Liver (tissue), 9 donors: Measurements from ENCODE around the gene MAPK7. TPM values are rescaled to one million over a fixed set of nuclear protein-coding genes. Genes with fewer than 3 reads are reported as not detected.

Experiments
- DNase-seq: peaks from one replicate; pipeline ENCODE4 v3.0.0-alpha.2; 2017; ENCODE audit warnings: low spot score
- H3K27ac ChIP-seq, 2 donors: one replicate each; pipeline ENCODE4 v1.7.0; 2013; ENCODE audit warnings: inconsistent platforms in 2 of 2, low read length in 2 of 2, control low read depth in 1 of 2, low read depth in 1 of 2, mild to moderate bottlenecking in 1 of 2
- H3K27me3 ChIP-seq, 4 donors: one replicate each; pipeline versions ENCODE4 v1.6.1 to v1.7.0; 2013; ENCODE audit warnings: low read length in 3 of 4, inconsistent platforms in 1 of 4, mild to moderate bottlenecking in 1 of 4, moderate library complexity in 1 of 4; ENCODE audit not compliant: control insufficient read depth in 4 of 4, insufficient read depth in 4 of 4
- H3K36me3 ChIP-seq, 4 donors: one replicate each; pipeline versions ENCODE4 v1.6.1 to v1.7.0; 2013; ENCODE audit warnings: low read length in 3 of 4, mild to moderate bottlenecking in 3 of 4, low read depth in 1 of 4, moderate library complexity in 1 of 4; ENCODE audit not compliant: control insufficient read depth in 4 of 4, insufficient read depth in 3 of 4
- H3K4me1 ChIP-seq, 4 donors: one replicate each; pipeline versions ENCODE4 v1.6.1 to v1.7.0; 2013; ENCODE audit warnings: low read length in 3 of 4, mild to moderate bottlenecking in 3 of 4, moderate library complexity in 1 of 4; ENCODE audit not compliant: control insufficient read depth in 4 of 4, insufficient read depth in 4 of 4
- H3K4me3 ChIP-seq, 3 donors: one replicate each; pipeline versions ENCODE4 v1.6.1 to v1.7.0; 2013; ENCODE audit warnings: low read length in 3 of 3, control low read depth in 1 of 3, low read depth in 1 of 3, mild to moderate bottlenecking in 1 of 3
- H3K9ac ChIP-seq, 2 donors: one replicate each; pipeline ENCODE4 v1.7.0; 2013; ENCODE audit warnings: low read length in 2 of 2, mild to moderate bottlenecking in 2 of 2, moderate library complexity in 2 of 2, control low read depth in 1 of 2, low read depth in 1 of 2
- H3K9me3 ChIP-seq, 4 donors: one replicate each; pipeline versions ENCODE4 v1.6.1 to v1.7.0; 2013; ENCODE audit warnings: low read length in 3 of 4; ENCODE audit not compliant: control insufficient read depth in 4 of 4
- EGR1 ChIP-seq, 2 donors: IDR thresholded peaks; 2 replicates each; pipeline ENCODE4 v1.6.1; 2016 to 2018; ENCODE audit warnings: antibody characterized with exemption in 2 of 2, low read depth in 2 of 2
- FOXA1 ChIP-seq: IDR thresholded peaks from 2 replicates; pipeline ENCODE4 v1.6.1; 2016; ENCODE audit warnings: antibody characterized with exemption
- FOXA2 ChIP-seq: IDR thresholded peaks from 2 replicates; pipeline ENCODE4 v1.6.1; 2016; ENCODE audit warnings: antibody characterized with exemption
- GABPA ChIP-seq, 2 donors: IDR thresholded peaks in 1 of 2; conservative IDR thresholded peaks in 1 of 2; 2 replicates each; pipeline ENCODE4 v1.6.1; 2016; ENCODE audit warnings: antibody characterized with exemption in 2 of 2, mild to moderate bottlenecking in 1 of 2, moderate library complexity in 1 of 2
- HNF4A ChIP-seq, 2 donors: conservative IDR thresholded peaks; 2 replicates each; pipeline ENCODE4 v1.6.1; 2016; ENCODE audit warnings: antibody characterized with exemption in 2 of 2, mild to moderate bottlenecking in 2 of 2
- HNF4G ChIP-seq: IDR thresholded peaks from 2 replicates; pipeline ENCODE4 v1.6.1; 2016; ENCODE audit warnings: antibody characterized with exemption
- JUND ChIP-seq, 2 donors: IDR thresholded peaks; 2 replicates each; pipeline ENCODE4 v1.6.1; 2016; ENCODE audit warnings: antibody characterized with exemption in 2 of 2
- NR2F2 ChIP-seq: IDR thresholded peaks from 2 replicates; pipeline ENCODE4 v1.6.1; 2016; ENCODE audit warnings: antibody characterized with exemption
- RAD21 ChIP-seq, 2 donors: IDR thresholded peaks; 2 replicates each; pipeline ENCODE4 v1.6.1; 2016; ENCODE audit warnings: antibody characterized with exemption in 2 of 2, mild to moderate bottlenecking in 2 of 2
- RXRA ChIP-seq, 2 donors: IDR thresholded peaks; 2 replicates each; pipeline ENCODE4 v1.6.1; 2017 to 2018; ENCODE audit warnings: antibody characterized with exemption in 2 of 2, mild to moderate bottlenecking in 1 of 2
- SP1 ChIP-seq: IDR thresholded peaks from 2 replicates; pipeline ENCODE4 v1.6.1; 2018; ENCODE audit warnings: antibody characterized with exemption, mild to moderate bottlenecking
- TAF1 ChIP-seq: conservative IDR thresholded peaks from 2 replicates; pipeline ENCODE4 v1.6.1; 2016; ENCODE audit warnings: antibody characterized with exemption, mild to moderate bottlenecking
- YY1 ChIP-seq: IDR thresholded peaks from 2 replicates; pipeline ENCODE4 v1.6.1; 2016; ENCODE audit warnings: antibody characterized with exemption, mild to moderate bottlenecking
- WGBS: extraction: QIAGEN DNeasy Blood & Tissue Kit; methylation state at CpG from one replicate; pipeline ENCODE4 v1.1.7; 2013; 5-methylcytosine and 5-hydroxymethylcytosine counted together
- polyA plus RNA-seq, 2 donors: library from polyadenylated mRNA; stranded (reverse) in 1 of 2; unstranded in 1 of 2; fragments of 200-250 nt in 1 of 2; fragments of >200 nt in 1 of 2; fragmentation: Nextera tagmentation in 1 of 2; extraction: Ambion mirVana in 1 of 2; gene quantifications; one replicate each; pipeline versions ENCODE4 v1.2.1 to v1.2.3, GENCODE V29; 2013 to 2015
- total RNA-seq, 2 donors: library from RNA; depleted of rRNA; stranded (reverse); fragments of >200 nt; gene quantifications; one replicate each; pipeline ENCODE4 v1.2.3, GENCODE V29; 2014
- TF ChIP-seq, protein P1 (sequence below): IDR thresholded peaks from 2 replicates; pipeline ENCODE4 v1.6.1; 2016; ENCODE audit warnings: antibody characterized with exemption
- TF ChIP-seq, protein P2 (sequence below): IDR thresholded peaks from 2 replicates; pipeline ENCODE4 v1.6.1; 2016; ENCODE audit warnings: antibody characterized with exemption, mild to moderate bottlenecking
- TF ChIP-seq, protein P3 (sequence below): IDR thresholded peaks from 2 replicates; pipeline ENCODE4 v1.6.1; 2016; ENCODE audit warnings: antibody characterized with exemption
- TF ChIP-seq, protein P4 (sequence below): IDR thresholded peaks from 2 replicates; pipeline ENCODE4 v1.6.1; 2016; ENCODE audit warnings: antibody characterized with exemption
- TF ChIP-seq, protein P5 (sequence below): fragments of 150-350 bp; IDR thresholded peaks from 2 replicates; pipeline ENCODE4 v1.5.1; 2017; ENCODE audit warnings: improper control_type of control experiment, low read depth, low read length; ENCODE audit not compliant: missing input control
- donor health status: healthy.
- donor health status: healthy.
- donor health status: healthy.
- donor health status: healthy.
- donor health status: healthy.

Gene MAPK7
- total and polyA plus RNA-seq, 4 donors, result 3.4 to 8.8 (median 5.2) TPM

DNA sequence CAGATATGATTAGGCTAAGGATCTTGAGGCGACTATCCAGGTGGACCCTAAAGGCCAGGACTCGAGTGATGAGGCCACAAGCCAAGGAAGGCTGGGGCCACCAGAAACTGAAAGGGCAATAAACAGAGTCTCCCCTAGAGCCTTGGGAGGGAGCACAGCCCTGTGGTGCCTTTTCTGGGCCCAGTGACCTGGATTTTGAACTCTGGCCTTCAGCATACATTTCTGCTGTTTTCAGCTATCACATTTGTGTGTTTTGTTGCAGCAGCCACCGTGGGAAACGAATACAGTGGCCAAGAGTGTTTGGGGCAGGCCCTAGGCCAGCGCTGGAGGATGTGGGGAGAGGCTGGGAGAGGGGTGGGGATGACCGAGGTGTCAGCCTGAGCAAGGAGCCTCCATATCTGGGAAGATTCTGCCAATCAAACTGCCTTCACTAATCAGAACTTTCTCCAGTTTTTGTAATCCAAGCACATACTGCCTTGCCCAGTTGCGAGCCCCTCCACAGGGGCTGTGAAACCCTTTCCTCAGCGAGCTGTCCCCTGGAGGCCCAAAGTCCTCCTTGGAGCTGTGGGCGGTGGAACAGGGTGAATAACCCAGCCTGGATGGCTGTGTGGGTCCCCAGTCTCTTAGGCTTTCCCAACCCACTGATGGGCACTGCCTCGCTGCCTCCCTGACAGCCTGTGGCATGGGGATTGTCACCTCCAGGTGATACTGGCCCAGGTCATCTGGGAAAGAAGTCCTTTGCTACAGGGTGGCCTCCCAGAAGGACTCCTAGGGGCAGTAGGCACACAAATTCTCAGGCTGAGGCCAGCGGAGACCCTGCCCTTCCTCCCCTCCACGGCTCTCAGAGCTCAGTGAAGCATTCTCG, 32.6 kb upstream of the MAPK7 start:
- DNase-seq, result no peak
- no peak overlapping the region for H3K4me3 ChIP-seq
- H3K36me3 ChIP-seq, result no peaks in the 10 kb centered on the region
- H3K27ac ChIP-seq, result peak overlapping the region; percentile 44 to 68
- H3K9ac ChIP-seq, result peak overlapping the region in 1 of 2 donors; percentile 66
- WGBS, result 53% methylated on average over 13 of the region's 13 CpGs
- H3K27me3 ChIP-seq, result no peaks in the 10 kb centered on the region
- TF ChIP-seq, protein P1, sequence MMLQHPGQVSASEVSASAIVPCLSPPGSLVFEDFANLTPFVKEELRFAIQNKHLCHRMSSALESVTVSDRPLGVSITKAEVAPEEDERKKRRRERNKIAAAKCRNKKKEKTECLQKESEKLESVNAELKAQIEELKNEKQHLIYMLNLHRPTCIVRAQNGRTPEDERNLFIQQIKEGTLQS, result peak; percentile 5
- TF ChIP-seq HNF4G (no peak), JUND (IDR thresholded peaks at IDR 0.05) (peak in 1 of 2 donors; percentile 58), NR2F2 (peak; percentile 65), YY1 (peak; percentile 63), SP1 (peak; percentile 97), FOXA1 (peak; percentile 40), HNF4A (conservative IDR thresholded peaks at IDR 0.05) (peak; percentile 86 to 97), GABPA (IDR thresholded peaks at IDR 0.05 in 1 of 2, conservative IDR thresholded peaks at IDR 0.05 in 1 of 2) (no peak), TAF1 (no peak), RAD21 (IDR thresholded peaks at IDR 0.05) (peak; percentile 24 to 54), FOXA2 (peak; percentile 51), RXRA (IDR thresholded peaks at IDR 0.05) (peak; percentile 96 to 97), EGR1 (IDR thresholded peaks at IDR 0.05; ENCODE audit: low read depth in 2 of 2) (no peak)
- TF ChIP-seq, protein P2, sequence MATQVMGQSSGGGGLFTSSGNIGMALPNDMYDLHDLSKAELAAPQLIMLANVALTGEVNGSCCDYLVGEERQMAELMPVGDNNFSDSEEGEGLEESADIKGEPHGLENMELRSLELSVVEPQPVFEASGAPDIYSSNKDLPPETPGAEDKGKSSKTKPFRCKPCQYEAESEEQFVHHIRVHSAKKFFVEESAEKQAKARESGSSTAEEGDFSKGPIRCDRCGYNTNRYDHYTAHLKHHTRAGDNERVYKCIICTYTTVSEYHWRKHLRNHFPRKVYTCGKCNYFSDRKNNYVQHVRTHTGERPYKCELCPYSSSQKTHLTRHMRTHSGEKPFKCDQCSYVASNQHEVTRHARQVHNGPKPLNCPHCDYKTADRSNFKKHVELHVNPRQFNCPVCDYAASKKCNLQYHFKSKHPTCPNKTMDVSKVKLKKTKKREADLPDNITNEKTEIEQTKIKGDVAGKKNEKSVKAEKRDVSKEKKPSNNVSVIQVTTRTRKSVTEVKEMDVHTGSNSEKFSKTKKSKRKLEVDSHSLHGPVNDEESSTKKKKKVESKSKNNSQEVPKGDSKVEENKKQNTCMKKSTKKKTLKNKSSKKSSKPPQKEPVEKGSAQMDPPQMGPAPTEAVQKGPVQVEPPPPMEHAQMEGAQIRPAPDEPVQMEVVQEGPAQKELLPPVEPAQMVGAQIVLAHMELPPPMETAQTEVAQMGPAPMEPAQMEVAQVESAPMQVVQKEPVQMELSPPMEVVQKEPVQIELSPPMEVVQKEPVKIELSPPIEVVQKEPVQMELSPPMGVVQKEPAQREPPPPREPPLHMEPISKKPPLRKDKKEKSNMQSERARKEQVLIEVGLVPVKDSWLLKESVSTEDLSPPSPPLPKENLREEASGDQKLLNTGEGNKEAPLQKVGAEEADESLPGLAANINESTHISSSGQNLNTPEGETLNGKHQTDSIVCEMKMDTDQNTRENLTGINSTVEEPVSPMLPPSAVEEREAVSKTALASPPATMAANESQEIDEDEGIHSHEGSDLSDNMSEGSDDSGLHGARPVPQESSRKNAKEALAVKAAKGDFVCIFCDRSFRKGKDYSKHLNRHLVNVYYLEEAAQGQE, result no peak
- TF ChIP-seq, protein P3, sequence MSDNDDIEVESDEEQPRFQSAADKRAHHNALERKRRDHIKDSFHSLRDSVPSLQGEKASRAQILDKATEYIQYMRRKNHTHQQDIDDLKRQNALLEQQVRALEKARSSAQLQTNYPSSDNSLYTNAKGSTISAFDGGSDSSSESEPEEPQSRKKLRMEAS, result peak; percentile 69
- TF ChIP-seq, protein P4, sequence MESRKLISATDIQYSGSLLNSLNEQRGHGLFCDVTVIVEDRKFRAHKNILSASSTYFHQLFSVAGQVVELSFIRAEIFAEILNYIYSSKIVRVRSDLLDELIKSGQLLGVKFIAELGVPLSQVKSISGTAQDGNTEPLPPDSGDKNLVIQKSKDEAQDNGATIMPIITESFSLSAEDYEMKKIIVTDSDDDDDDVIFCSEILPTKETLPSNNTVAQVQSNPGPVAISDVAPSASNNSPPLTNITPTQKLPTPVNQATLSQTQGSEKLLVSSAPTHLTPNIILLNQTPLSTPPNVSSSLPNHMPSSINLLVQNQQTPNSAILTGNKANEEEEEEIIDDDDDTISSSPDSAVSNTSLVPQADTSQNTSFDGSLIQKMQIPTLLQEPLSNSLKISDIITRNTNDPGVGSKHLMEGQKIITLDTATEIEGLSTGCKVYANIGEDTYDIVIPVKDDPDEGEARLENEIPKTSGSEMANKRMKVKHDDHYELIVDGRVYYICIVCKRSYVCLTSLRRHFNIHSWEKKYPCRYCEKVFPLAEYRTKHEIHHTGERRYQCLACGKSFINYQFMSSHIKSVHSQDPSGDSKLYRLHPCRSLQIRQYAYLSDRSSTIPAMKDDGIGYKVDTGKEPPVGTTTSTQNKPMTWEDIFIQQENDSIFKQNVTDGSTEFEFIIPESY, result peak; percentile 72
- TF ChIP-seq, protein P5, sequence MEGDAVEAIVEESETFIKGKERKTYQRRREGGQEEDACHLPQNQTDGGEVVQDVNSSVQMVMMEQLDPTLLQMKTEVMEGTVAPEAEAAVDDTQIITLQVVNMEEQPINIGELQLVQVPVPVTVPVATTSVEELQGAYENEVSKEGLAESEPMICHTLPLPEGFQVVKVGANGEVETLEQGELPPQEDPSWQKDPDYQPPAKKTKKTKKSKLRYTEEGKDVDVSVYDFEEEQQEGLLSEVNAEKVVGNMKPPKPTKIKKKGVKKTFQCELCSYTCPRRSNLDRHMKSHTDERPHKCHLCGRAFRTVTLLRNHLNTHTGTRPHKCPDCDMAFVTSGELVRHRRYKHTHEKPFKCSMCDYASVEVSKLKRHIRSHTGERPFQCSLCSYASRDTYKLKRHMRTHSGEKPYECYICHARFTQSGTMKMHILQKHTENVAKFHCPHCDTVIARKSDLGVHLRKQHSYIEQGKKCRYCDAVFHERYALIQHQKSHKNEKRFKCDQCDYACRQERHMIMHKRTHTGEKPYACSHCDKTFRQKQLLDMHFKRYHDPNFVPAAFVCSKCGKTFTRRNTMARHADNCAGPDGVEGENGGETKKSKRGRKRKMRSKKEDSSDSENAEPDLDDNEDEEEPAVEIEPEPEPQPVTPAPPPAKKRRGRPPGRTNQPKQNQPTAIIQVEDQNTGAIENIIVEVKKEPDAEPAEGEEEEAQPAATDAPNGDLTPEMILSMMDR, result no peak
- peaks cover 31 to 71% (median 52%) of the 10 kb centered on the region in 4 donors for H3K4me1 ChIP-seq
- H3K9me3 ChIP-seq, result no peaks in the 10 kb centered on the region
